Right ventricle myocardium inferior (tissue), 1 donor: ENCODE data around the gene OR51I2. TPM values are rescaled to one million over a fixed set of nuclear protein-coding genes. Genes with fewer than 3 reads are reported as not detected.

Source experiments
- ATAC-seq: fragments of 200-7000 bp; cut with Tn5 transposase; one replicate; pipeline ENCODE4 v1.9.1; 2020; ENCODE audit warnings: mild to moderate bottlenecking, moderate library complexity
- DNase-seq: peaks from one replicate; pipeline ENCODE4 v3.0.0; 2021; ENCODE audit errors: missing footprints
- intact Hi-C: fragments of 100-400 bp; cut with DNase I; formaldehyde crosslinking; loops from one replicate; pipeline ENCODE4 v1.11.0; 2022
- long read RNA-seq: library from polyadenylated mRNA; unstranded; transcript quantifications from one replicate; pipeline ENCODE4 v2.0.0, GENCODE V29; 2021
- total RNA-seq: library from RNA; stranded (reverse); fragmentation: NEBNext Ultra II Directional; extraction: Animal tissue kit (Norgen Biotek cat#: 25700); gene quantifications from one replicate; pipeline ENCODE4 v1.2.1, GENCODE V29; 2021
- donor health status: DM: no; HTN: yes; CAD: no; lungs with severe emphysema.

Gene OR51I2
- not detected for total RNA-seq
- long read RNA-seq, result 0 reads

GRCh38 chr11:5449023-5449422 is at the start of gene OR51I2:
Gene OR51I2, plus strand, starts transcription at chr11:5449323. Its CDS starts 4,166 bp downstream, at chr11:5453489.
- intact Hi-C loops, result no loop called here
- ATAC-seq (no peak), DNase-seq (no peak)

GRCh38 chr11:5405173-5405572 is 44.0 kb upstream of the OR51I2 start:
- DNase-seq (no peak), ATAC-seq (no peak)
- intact Hi-C loops, result no loop called here

- intact Hi-C loops, result no loop called here
- no peak for DNase-seq
- ATAC-seq, result no peak
These were observed 28.1 kb upstream of the OR51I2 start for GRCh38 chr11:5420993-5421392.

- ATAC-seq, result no peak
- intact Hi-C loops, result no loop called here
These were observed 27.3 kb upstream of the OR51I2 start, which contains the start of gene OR51Q1 for GRCh38 chr11:5421811-5422210. Gene OR51Q1, plus strand, starts transcription at chr11:5422111. Its CDS starts 90 bp downstream, at chr11:5422201.

GRCh38 chr11:5423131-5423530 is 26.0 kb upstream of the OR51I2 start:
- ATAC-seq (no peak), DNase-seq (no peak)
- intact Hi-C loops, result no loop called here

More at GRCh38 chr11:5421811-5422210, 27.3 kb upstream of the OR51I2 start, which contains the start of gene OR51Q1:
- no peak for DNase-seq

GRCh38 chr11:5441414-5441813 is 7.7 kb upstream of the OR51I2 start, which contains the start of gene OR51I1:
Gene OR51I1, minus strand, starts transcription at chr11:5441514. Its CDS starts 0 bp downstream, at chr11:5441514.
- intact Hi-C loops, result no loop called here
- DNase-seq (no peak), ATAC-seq (no peak)

GRCh38 chr11:5443835-5444393 is 5.2 kb upstream of the OR51I2 start:
- DNase-seq (no peak), ATAC-seq (no peak)
- intact Hi-C loops, result no loop called here

GRCh38 chr11:5449432-5449831 is 309 bp downstream of the OR51I2 start:
- DNase-seq (no peak), ATAC-seq (no peak)
- intact Hi-C loops, result no loop called here

- no peak for ATAC-seq
- DNase-seq, result no peak
- intact Hi-C loops, result no loop called here
These were observed 12.0 kb downstream of the OR51I2 start for GRCh38 chr11:5460983-5461621.

- ATAC-seq, result no peak
- no peak for DNase-seq
- intact Hi-C loops, result no loop called here
These were observed 18.4 kb downstream of the OR51I2 start for GRCh38 chr11:5467527-5467926.

GRCh38 chr11:5473921-5474320 is 24.8 kb downstream of the OR51I2 start:
- no peak for ATAC-seq
- intact Hi-C loops, result loop anchor here (2.0 kb wide), 1 partner anchor 335 kb away; the partner anchor contains the start of gene OR52N2
- DNase-seq, result no peak

- intact Hi-C loops, result loop anchor here (2.0 kb wide), 1 partner anchor 76 kb away; no protein-coding TSS in a partner anchor
- ATAC-seq, result no peak
- DNase-seq, result no peak
These were observed 27.2 kb downstream of the OR51I2 start for GRCh38 chr11:5476186-5476819.

GRCh38 chr11:5486003-5486402 is 36.9 kb downstream of the OR51I2 start:
- intact Hi-C loops, result no loop called here
- DNase-seq, result no peak
- ATAC-seq, result no peak

- no peak for ATAC-seq
- intact Hi-C loops, result no loop called here
- DNase-seq, result no peak
These were observed 37.3 kb downstream of the OR51I2 start for GRCh38 chr11:5486421-5486820.

- intact Hi-C loops, result no loop called here
These were observed 39.3 kb downstream of the OR51I2 start, which contains the start of gene OR52D1 for GRCh38 chr11:5488385-5488784. Gene OR52D1, plus strand, starts transcription at chr11:5488685. Its CDS starts 22 bp downstream, at chr11:5488707.

GRCh38 chr11:5488798-5489399 is 39.8 kb downstream of the OR51I2 start:
- ATAC-seq (no peak), DNase-seq (no peak)
- intact Hi-C loops, result no loop called here

More at GRCh38 chr11:5488385-5488784, 39.3 kb downstream of the OR51I2 start, which contains the start of gene OR52D1:
- no peak for ATAC-seq
- DNase-seq, result no peak

GRCh38 chr11:5489576-5490357 is 40.6 kb downstream of the OR51I2 start:
- no peak for DNase-seq
- ATAC-seq, result no peak
- intact Hi-C loops, result no loop called here

GRCh38 chr11:5499671-5500070 is 50.5 kb downstream of the OR51I2 start:
- ATAC-seq, result no peak
- intact Hi-C loops, result no loop called here
- DNase-seq, result no peak

- no peak for ATAC-seq
- no peak for DNase-seq
- intact Hi-C loops, result no loop called here
These were observed 51.3 kb downstream of the OR51I2 start for GRCh38 chr11:5500393-5500801.
